AG04450 (cell line): ENCODE data around the gene PRLHR. TPM values are rescaled to one million over a fixed set of nuclear protein-coding genes. Genes with fewer than 3 reads are reported as not detected.

Source experiments
- CTCF ChIA-PET: fragments of 300-600, 350-600 bp; formaldehyde crosslinking; extraction: SDS; loops from one replicate; lab custom pipeline; 2022; ENCODE audit warnings: antibody characterized with exemption, inconsistent platforms; lab: Charles Lee
- POLR2A ChIA-PET: fragments of 350-600 bp; formaldehyde crosslinking; extraction: SDS; loops from one replicate; lab custom pipeline; 2021; ENCODE audit warnings: antibody characterized with exemption, inconsistent platforms; lab: Yijun Ruan, JAX
- DNase-seq: peaks from one replicate; pipeline ENCODE4 v3.0.0-alpha.2; 2011; ENCODE audit warnings: low read depth, low spot score
- H3K27ac ChIP-seq: one replicate; pipeline ENCODE4 v1.5.1; 2012; ENCODE audit warnings: low read depth, low read length, control low read depth
- H3K27me3 ChIP-seq: one replicate; pipeline ENCODE4 v1.6.0; 2012; ENCODE audit warnings: low read length; ENCODE audit not compliant: control insufficient read depth, insufficient read depth
- H3K4me3 ChIP-seq: 2 replicates; pipeline ENCODE4 v1.5.1; 2011; ENCODE audit warnings: mild to moderate bottlenecking, low read depth, low read length, control low read depth
- H3K9me3 ChIP-seq: 2 replicates; pipeline ENCODE4 v1.5.1; 2012; ENCODE audit warnings: low read length; ENCODE audit not compliant: control insufficient read depth, insufficient read depth
- CTCF ChIP-seq: IDR thresholded peaks from 2 replicates; pipeline ENCODE4 v1.5.1; 2011; ENCODE audit warnings: low read depth, low read length, control low read depth, inconsistent platforms
- polyA plus RNA-seq: library from polyadenylated mRNA; depleted of rRNA; stranded (reverse); fragments of >200 nt; gene quantifications from 2 replicates; pipeline ENCODE4 v1.2.3, GENCODE V29; 2011

The PRLHR gene
- polyA plus RNA-seq, 1 experiment = not detected

DNA sequence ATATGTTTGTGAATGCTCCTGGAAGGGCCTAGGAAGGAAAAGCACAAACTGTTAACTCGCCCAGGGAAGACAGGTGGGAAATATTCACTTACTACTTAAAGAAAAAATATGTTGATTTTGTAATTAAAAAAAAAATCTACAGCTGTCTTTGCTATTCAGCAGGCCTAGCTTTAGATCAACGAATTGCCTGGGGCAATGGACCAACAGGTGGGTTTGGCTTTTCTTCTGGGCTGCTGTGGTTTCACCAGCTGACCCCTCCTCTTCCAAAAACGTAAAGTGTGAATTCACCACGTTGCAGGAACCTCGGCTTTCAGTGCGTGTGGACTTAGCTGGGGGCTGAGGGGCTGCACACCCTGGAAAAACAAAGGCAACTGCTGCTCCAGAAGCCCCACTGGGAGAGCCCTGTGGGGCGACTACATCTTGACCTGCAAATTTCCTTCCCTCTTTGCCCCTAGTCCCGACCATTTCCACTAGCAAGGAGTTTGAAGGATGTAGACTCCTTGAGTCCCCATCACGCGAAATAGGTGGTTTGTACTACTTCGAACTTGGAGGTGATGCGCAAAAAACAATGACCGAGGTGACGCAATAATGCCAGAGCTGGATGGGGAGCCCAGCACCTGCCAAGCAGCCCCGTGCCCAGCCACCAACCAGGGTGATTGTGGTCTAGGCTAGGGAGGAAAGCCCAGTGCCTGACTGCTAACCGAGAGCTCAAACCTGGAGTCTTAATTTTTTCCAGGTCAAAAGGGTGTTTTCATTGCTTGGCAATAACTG is 7.4 kb downstream of the PRLHR start:
- DNase-seq = no peak
- Histone ChIP-seq H3K9me3 (no peaks in the 10 kb centered on the region), H3K27ac (no peak overlapping the region), H3K27me3 (no peaks in the 10 kb centered on the region), H3K4me3 (no peak overlapping the region)
- no peak for TF ChIP-seq CTCF
- ChIA-PET POLR2A (no interaction called here), CTCF (no interaction called here)

GRCh38 chr10:118586911-118587310 is 8.5 kb downstream of the PRLHR start:
- no peak for TF ChIP-seq CTCF
- POLR2A ChIA-PET = no interaction called here
- Histone ChIP-seq H3K27ac (no peak overlapping the region), H3K4me3 (no peak overlapping the region), H3K27me3 (no peaks in the 10 kb centered on the region), H3K9me3 (no peaks in the 10 kb centered on the region)
- DNase-seq = no peak
- CTCF ChIA-PET = no interaction called here

DNA sequence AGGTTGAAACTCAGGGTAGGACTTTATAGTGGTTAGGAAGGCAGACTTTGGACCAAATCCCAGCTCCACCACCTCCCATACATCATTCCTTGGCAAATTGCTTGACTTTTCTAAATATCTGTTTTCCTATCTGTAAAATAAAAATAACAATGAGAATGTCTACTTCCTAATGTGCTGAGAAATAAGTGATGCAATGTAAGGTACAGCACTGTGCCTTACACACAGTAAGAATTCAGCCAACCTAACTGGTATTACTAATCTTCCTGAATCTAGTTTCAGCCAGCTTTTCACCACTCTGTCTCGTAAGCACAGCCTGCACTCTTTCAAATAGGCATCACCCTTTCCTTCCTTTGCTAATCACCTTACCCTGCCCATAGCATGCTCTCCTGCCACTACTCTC is 9.7 kb downstream of the PRLHR start:
- no peak for DNase-seq

GRCh38 chr10:118585234-118585633 is 10.2 kb downstream of the PRLHR start:
- Histone ChIP-seq H3K27ac (no peak overlapping the region), H3K9me3 (no peaks in the 10 kb centered on the region), H3K27me3 (no peaks in the 10 kb centered on the region), H3K4me3 (no peak overlapping the region)
- POLR2A ChIA-PET = no interaction called here
- CTCF ChIA-PET = no interaction called here
- DNase-seq = no peak
- TF ChIP-seq CTCF = no peak

More for the DNA sequence above, 9.7 kb downstream of the PRLHR start:
- H3K27me3 ChIP-seq = no peaks in the 10 kb centered on the region
- TF ChIP-seq CTCF = no peak
- H3K27ac ChIP-seq = no peak overlapping the region
- POLR2A ChIA-PET = no interaction called here
- H3K4me3 ChIP-seq = no peak overlapping the region
- CTCF ChIA-PET = no interaction called here
- no peaks in the 10 kb centered on the region for H3K9me3 ChIP-seq

DNA sequence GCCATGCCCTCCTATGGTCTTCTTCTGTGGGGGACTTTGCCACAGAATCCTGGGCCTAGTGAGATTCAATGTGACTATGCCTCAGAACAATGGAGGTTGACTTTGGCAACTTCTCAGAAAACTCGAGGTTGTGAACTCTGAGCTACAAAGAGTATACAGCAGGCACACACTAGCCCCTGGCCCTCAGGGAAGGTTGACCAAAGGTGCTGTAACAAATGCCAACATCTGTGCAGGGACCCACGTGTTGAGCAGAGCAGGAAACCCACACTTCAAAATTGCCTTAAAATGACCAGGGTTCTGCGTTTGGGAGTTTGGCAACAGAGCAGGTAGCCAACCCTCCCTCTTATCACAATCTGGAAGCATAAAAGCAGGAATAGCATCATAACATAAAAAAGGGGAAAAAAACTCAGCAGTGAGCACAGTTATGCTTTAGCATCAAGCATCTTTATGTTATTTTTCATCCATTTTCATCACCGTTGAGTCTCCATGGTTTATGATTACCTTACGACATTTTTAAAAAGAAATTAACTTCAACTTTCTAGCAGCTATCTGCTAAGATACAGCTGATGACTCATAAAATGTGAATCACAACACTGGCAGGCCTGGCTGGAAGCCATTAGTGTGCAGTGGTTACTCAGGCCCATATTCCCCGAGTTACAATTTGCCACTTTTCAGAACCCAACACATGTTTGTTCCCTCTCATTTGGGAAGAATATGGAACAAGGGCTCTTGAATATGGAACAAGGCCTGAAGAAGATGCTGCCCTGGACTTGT is 11.1 kb downstream of the PRLHR start:
- POLR2A ChIA-PET = no interaction called here
- no peak for TF ChIP-seq CTCF
- CTCF ChIA-PET = interaction anchor here (1.6 kb wide), 1 partner anchor 16 kb away, joined by 5 read pairs; no protein-coding TSS in a partner anchor
- H3K9me3 ChIP-seq = no peaks in the 10 kb centered on the region
- H3K4me3 ChIP-seq = no peak overlapping the region
- no peaks in the 10 kb centered on the region for H3K27me3 ChIP-seq
- DNase-seq = peak; percentile 7
- no peak overlapping the region for H3K27ac ChIP-seq
